Esophagus mucosa (tissue), 1 donor: ENCODE data around the gene SH3D19. TPM values are rescaled to one million over a fixed set of nuclear protein-coding genes. Genes with fewer than 3 reads are reported as not detected.
"Not testable (repeated sequence)": the region's sequence is repeated elsewhere in the genome, so short reads cannot be mapped to it uniquely, and the experiment has no call there.

Experiments used
- ATAC-seq: fragments of 200-7000 bp; cut with Tn5 transposase; one replicate; pipeline ENCODE4 v1.9.1; 2020
- total RNA-seq: library from RNA; stranded (reverse); gene quantifications from one replicate; pipeline ENCODE4 v1.2.4, GENCODE V29; 2023
- donor health status: DM: yes; HTN: yes; CAD: no.

SH3D19 gene
- total RNA-seq, 1 donor from 2014 or later: 31.6 TPM

DNA sequence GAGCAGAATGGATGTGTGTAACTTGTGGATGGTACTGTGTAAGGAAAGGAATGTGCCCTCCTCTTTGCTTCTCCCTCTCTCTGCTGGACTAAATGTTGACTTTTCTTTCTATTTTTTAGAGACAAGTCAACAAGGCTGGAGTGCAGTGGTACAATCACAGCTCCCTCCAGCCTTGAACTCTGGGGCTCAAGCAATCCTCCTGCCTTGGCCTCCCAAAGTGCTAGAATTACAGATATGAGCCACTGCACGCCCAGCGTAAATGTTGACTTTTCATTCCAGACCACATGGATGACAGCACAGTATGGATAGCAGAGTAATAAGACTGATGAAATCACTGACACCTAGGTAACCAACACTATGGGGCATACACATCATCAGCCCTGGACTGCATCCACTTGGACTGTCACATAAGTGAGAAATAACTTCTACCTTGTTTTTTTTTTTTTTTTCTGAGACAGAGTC, 231.1 kb downstream of the SH3D19 start:
- ATAC-seq: no peak

- ATAC-seq: no peak
These were observed 232.2 kb downstream of the SH3D19 start for GRCh38 chr4:151093203-151093602.

- ATAC-seq: no peak
These were observed 232.9 kb downstream of the SH3D19 start for GRCh38 chr4:151092488-151092887.

GRCh38 chr4:151091047-151091446, 234.4 kb downstream of the SH3D19 start:
- no peak for ATAC-seq

DNA sequence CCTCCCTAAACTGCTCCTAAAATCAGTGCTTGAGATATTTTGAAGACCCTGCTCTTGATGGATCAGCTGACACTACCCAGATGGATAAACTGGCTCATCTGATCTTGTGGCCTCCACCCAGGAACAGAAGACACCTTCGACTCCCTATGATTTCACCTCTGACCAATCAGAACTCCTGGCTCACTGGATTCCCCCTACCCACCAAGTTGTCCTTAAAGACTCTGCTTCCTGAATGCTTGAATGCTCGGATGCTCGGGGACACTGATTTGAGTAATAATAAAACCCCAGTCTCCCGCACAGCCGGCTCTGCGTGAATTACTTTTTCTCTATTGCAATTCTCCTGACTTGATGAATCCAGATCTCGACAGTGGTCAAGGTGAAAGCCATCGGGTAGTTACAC, 237.9 kb downstream of the SH3D19 start:
- no peak for ATAC-seq

- ATAC-seq: not testable (repeated sequence)
These were observed 247.4 kb downstream of the SH3D19 start for GRCh38 chr4:151077978-151078377.

GRCh38 chr4:151074416-151074916, 250.9 kb downstream of the SH3D19 start:
- ATAC-seq: no peak

Other genes starting within 250 kb of the SH3D19 start
- gene RPS3A, start 226.0 kb downstream of the SH3D19 start, total RNA-seq: 1,878 TPM
- gene PRSS48, start 48.4 kb downstream of the SH3D19 start, total RNA-seq: not detected
- gene FHIP1A, start 83.6 kb upstream of the SH3D19 start, total RNA-seq: 43.6 TPM